HEK293 (cell line): ENCODE data around the gene FOXP1.

ENCODE experiments used
- CTCF ChIA-PET: fragments of 350-600 bp; formaldehyde crosslinking; extraction: SDS; loops from one replicate; lab custom pipeline; 2021; ENCODE audit warnings: antibody characterized with exemption; lab: Yijun Ruan, JAX
- POLR2A ChIA-PET: fragments of 300-600 bp; formaldehyde crosslinking; extraction: SDS; loops from one replicate; lab custom pipeline; 2020; ENCODE audit warnings: antibody characterized with exemption, inconsistent platforms; lab: Yijun Ruan, JAX
- H3K27ac ChIP-seq: fragments of 200-500 bp; sonication (Bioruptor generic); 2 replicates; pipeline ENCODE4 v1.5.1; 2014; ENCODE audit warnings: low read depth, low read length, control low read depth, inconsistent platforms; ENCODE audit errors: extremely low read depth
- H3K36me3 ChIP-seq, 2 experiments: fragments of 200-500 bp in 1 of 2; sonication (Bioruptor generic) in 1 of 2; 1 replicate in 1 of 2; 2 replicates in 1 of 2; pipeline ENCODE4 v1.5.1; 2014 to 2017; ENCODE audit warnings: inconsistent platforms in 2 of 2, low read length in 2 of 2; ENCODE audit not compliant: control insufficient read depth in 2 of 2, insufficient read depth in 1 of 2
- H3K4me1 ChIP-seq: fragments of 200-500 bp; sonication (Bioruptor generic); 2 replicates; pipeline ENCODE4 v1.5.1; 2014; ENCODE audit warnings: mild to moderate bottlenecking, low read length, inconsistent platforms; ENCODE audit not compliant: control insufficient read depth, insufficient read depth
- H3K4me3 ChIP-seq: 2 replicates; pipeline ENCODE4 v1.5.1; 2011; ENCODE audit warnings: low read depth, mild to moderate bottlenecking, control low read depth, low read length, moderate library complexity
- H3K9me3 ChIP-seq: fragments of 200-500 bp; sonication (Bioruptor generic); 2 replicates; pipeline ENCODE4 v1.5.1; 2014; ENCODE audit warnings: low read depth, low read length, inconsistent platforms; ENCODE audit not compliant: control insufficient read depth, insufficient read depth
- BCL11B ChIP-seq: fragments of 450-650 bp; formaldehyde crosslinking; IDR thresholded peaks from 2 replicates; pipeline ENCODE4 v1.5.1; 2016; ENCODE audit warnings: low read depth, missing biosample characterization, missing genetic modification characterization
- KLF10 ChIP-seq: fragments of 450-650 bp; IDR thresholded peaks from 2 replicates; pipeline ENCODE4 v1.5.1; 2018; ENCODE audit warnings: missing biosample characterization, mild to moderate bottlenecking, missing genetic modification characterization
- REPIN1 ChIP-seq: fragments of 450-650 bp; formaldehyde crosslinking; IDR thresholded peaks from 2 replicates; pipeline ENCODE4 v1.5.1; 2017; ENCODE audit warnings: missing biosample characterization, missing genetic modification characterization, low read depth
- TRIM28 ChIP-seq: IDR thresholded peaks from 2 replicates; pipeline ENCODE4 v1.6.1; 2011; ENCODE audit warnings: low read length, control low read depth, borderline replicate concordance
- ZNF112 ChIP-seq: fragments of 450-650 bp; formaldehyde crosslinking; IDR thresholded peaks from 2 replicates; pipeline ENCODE4 v1.5.0; 2017; ENCODE audit warnings: missing biosample characterization, missing genetic modification characterization
- ZNF121 ChIP-seq: fragments of 450-650 bp; formaldehyde crosslinking; IDR thresholded peaks from 2 replicates; pipeline ENCODE4 v1.5.1; 2016; ENCODE audit warnings: missing biosample characterization, missing genetic modification characterization
- ZNF223 ChIP-seq: fragments of 450-650 bp; formaldehyde crosslinking; IDR thresholded peaks from 2 replicates; pipeline ENCODE4 v1.5.1; 2016; ENCODE audit warnings: missing biosample characterization, missing genetic modification characterization
- ZNF311 ChIP-seq: fragments of 450-650 bp; formaldehyde crosslinking; IDR thresholded peaks from 2 replicates; pipeline ENCODE4 v1.5.1; 2017; ENCODE audit warnings: missing biosample characterization, missing genetic modification characterization, borderline replicate concordance
- ZNF335 ChIP-seq: fragments of 450-650 bp; formaldehyde crosslinking; conservative IDR thresholded peaks from 2 replicates; pipeline ENCODE4 v1.5.1; 2016; ENCODE audit warnings: missing biosample characterization, missing genetic modification characterization
- ZNF391 ChIP-seq: fragments of 450-650 bp; formaldehyde crosslinking; IDR thresholded peaks from 2 replicates; pipeline ENCODE4 v1.5.1; 2016; ENCODE audit warnings: low read depth, missing biosample characterization, missing genetic modification characterization, borderline replicate concordance
- ZNF561 ChIP-seq: fragments of 450-650 bp; IDR thresholded peaks from 2 replicates; pipeline ENCODE4 v1.5.1; 2018; ENCODE audit warnings: missing biosample characterization, missing genetic modification characterization, borderline replicate concordance
- ZNF596 ChIP-seq: fragments of 450-650 bp; IDR thresholded peaks from 2 replicates; pipeline ENCODE4 v1.5.0; 2018; ENCODE audit warnings: missing biosample characterization, mild to moderate bottlenecking, missing genetic modification characterization, moderate library complexity
- ZNF654 ChIP-seq: fragments of 450-650 bp; formaldehyde crosslinking; IDR thresholded peaks from 2 replicates; pipeline ENCODE4 v1.5.1; 2016; ENCODE audit warnings: low read depth, missing biosample characterization, missing genetic modification characterization
- ZNF768 ChIP-seq: fragments of 450-650 bp; formaldehyde crosslinking; IDR thresholded peaks from 2 replicates; pipeline ENCODE4 v1.5.1; 2018; ENCODE audit warnings: missing biosample characterization, mild to moderate bottlenecking, missing genetic modification characterization
- ZNF843 ChIP-seq: fragments of 450-650 bp; formaldehyde crosslinking; IDR thresholded peaks from 2 replicates; pipeline ENCODE4 v1.5.1; 2016; ENCODE audit warnings: missing biosample characterization, missing genetic modification characterization
- ZSCAN16 ChIP-seq: fragments of 450-650 bp; formaldehyde crosslinking; IDR thresholded peaks from 2 replicates; pipeline ENCODE4 v1.5.1; 2016; ENCODE audit warnings: missing biosample characterization, missing genetic modification characterization
- TF ChIP-seq, protein P1 (sequence below): fragments of 450-650 bp; IDR thresholded peaks from 2 replicates; pipeline ENCODE4 v1.5.1; 2018; ENCODE audit warnings: missing biosample characterization, mild to moderate bottlenecking, missing genetic modification characterization
- TF ChIP-seq, protein P2 (sequence below): fragments of 450-650 bp; formaldehyde crosslinking; IDR thresholded peaks from 2 replicates; pipeline ENCODE4 v1.5.1; 2017; ENCODE audit warnings: missing biosample characterization, missing genetic modification characterization
- TF ChIP-seq, protein P3 (sequence below): fragments of 450-650 bp; formaldehyde crosslinking; IDR thresholded peaks from 2 replicates; pipeline ENCODE4 v1.5.1; 2016; ENCODE audit warnings: missing biosample characterization, missing genetic modification characterization
- TF ChIP-seq, protein P4 (sequence below): fragments of 450-650 bp; formaldehyde crosslinking; IDR thresholded peaks from 2 replicates; pipeline ENCODE4 v1.5.1; 2016; ENCODE audit warnings: missing biosample characterization, missing genetic modification characterization
- TF ChIP-seq, protein P5 (sequence below): fragments of 450-650 bp; formaldehyde crosslinking; IDR thresholded peaks from 2 replicates; pipeline ENCODE4 v1.5.1; 2016; ENCODE audit warnings: missing biosample characterization, missing genetic modification characterization
- TF ChIP-seq, protein P6 (sequence below): fragments of 450-650 bp; formaldehyde crosslinking; IDR thresholded peaks from 2 replicates; pipeline ENCODE4 v1.5.1; 2016; ENCODE audit warnings: missing biosample characterization, missing genetic modification characterization

Gene FOXP1

DNA sequence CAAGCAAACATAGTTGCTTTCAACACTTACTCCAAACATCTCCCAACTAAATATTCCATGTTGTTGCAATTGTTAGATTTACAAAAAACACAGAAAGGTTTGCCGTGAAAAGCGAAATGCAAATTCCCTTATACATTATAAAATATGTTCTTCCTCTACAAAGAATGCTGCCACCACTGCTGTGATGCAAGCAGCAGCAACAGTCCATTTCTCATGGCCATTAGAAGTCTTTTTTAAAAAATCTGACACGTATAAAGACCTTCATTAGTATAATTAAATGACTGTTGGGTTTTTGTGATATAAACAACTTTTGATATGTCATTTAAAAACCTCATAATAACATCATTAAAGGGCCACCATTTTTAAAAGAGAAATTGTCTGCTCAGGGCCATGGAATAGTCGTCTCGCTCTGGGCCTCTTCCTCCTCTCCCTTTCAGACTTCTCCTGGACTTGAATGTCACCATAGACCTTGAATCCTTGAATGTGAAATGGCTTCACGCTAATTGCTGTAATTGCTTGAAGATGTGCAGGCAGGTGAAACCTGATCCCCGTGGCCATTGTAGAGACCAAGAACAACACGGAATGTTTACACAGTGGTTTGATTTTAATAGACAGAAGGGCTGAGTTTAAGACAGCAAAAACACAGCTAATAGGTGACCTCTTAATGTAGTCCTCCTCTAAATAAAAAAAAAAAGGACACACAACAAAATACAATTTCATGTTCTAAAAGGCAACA lies 450.4 kb downstream of the FOXP1 start:
- Histone ChIP-seq H3K9me3 (no peaks in the 10 kb centered on the region), H3K27ac (peak overlapping the region; percentile 48; the same call in 1 of the 2 replicates), H3K4me3 (no peak overlapping the region), H3K4me1 (peaks cover 32% of the 10 kb centered on the region), H3K36me3 (no peaks in the 10 kb centered on the region)
- POLR2A ChIA-PET = no interaction called here
- CTCF ChIA-PET = no interaction called here
- TF ChIP-seq, protein P1, sequence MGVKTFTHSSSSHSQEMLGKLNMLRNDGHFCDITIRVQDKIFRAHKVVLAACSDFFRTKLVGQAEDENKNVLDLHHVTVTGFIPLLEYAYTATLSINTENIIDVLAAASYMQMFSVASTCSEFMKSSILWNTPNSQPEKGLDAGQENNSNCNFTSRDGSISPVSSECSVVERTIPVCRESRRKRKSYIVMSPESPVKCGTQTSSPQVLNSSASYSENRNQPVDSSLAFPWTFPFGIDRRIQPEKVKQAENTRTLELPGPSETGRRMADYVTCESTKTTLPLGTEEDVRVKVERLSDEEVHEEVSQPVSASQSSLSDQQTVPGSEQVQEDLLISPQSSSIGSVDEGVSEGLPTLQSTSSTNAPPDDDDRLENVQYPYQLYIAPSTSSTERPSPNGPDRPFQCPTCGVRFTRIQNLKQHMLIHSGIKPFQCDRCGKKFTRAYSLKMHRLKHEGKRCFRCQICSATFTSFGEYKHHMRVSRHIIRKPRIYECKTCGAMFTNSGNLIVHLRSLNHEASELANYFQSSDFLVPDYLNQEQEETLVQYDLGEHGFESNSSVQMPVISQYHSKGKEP (tag by site-specific recombination) = peak; percentile 73; the same call in 1 of the 2 replicates
- TF ChIP-seq REPIN1 (tag by site-specific recombination) (no peak), KLF10 (tag by site-specific recombination) (peak; percentile 19; the same call in 1 of the 2 replicates), BCL11B (tag by site-specific recombination) (no peak), ZNF768 (no peak), ZNF391 (tag by site-specific recombination) (peak; percentile 48; the same call in 1 of the 2 replicates), ZSCAN16 (no peak), ZNF596 (tag by site-specific recombination) (0 out of 2 replicates have a peak, but pooled peaks have one; percentile 31), ZNF654 (no peak), ZNF311 (tag by site-specific recombination) (no peak), ZNF843 (tag by site-specific recombination) (peak; percentile 86), ZNF112 (tag by site-specific recombination) (no peak), TRIM28 (peak; percentile 65; the same call in 1 of the 2 replicates), ZNF335 (tag by site-specific recombination) (0 out of 2 replicates have a peak, but pooled peaks have one; percentile 17), ZNF121 (tag by site-specific recombination) (no peak), ZNF223 (tag by site-specific recombination) (no peak), ZNF561 (tag by site-specific recombination) (0 out of 2 replicates have a peak, but pooled peaks have one; percentile 25)
- TF ChIP-seq, protein P2, sequence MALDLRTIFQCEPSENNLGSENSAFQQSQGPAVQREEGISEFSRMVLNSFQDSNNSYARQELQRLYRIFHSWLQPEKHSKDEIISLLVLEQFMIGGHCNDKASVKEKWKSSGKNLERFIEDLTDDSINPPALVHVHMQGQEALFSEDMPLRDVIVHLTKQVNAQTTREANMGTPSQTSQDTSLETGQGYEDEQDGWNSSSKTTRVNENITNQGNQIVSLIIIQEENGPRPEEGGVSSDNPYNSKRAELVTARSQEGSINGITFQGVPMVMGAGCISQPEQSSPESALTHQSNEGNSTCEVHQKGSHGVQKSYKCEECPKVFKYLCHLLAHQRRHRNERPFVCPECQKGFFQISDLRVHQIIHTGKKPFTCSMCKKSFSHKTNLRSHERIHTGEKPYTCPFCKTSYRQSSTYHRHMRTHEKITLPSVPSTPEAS (tag by site-specific recombination) = no peak
- TF ChIP-seq, protein P3, sequence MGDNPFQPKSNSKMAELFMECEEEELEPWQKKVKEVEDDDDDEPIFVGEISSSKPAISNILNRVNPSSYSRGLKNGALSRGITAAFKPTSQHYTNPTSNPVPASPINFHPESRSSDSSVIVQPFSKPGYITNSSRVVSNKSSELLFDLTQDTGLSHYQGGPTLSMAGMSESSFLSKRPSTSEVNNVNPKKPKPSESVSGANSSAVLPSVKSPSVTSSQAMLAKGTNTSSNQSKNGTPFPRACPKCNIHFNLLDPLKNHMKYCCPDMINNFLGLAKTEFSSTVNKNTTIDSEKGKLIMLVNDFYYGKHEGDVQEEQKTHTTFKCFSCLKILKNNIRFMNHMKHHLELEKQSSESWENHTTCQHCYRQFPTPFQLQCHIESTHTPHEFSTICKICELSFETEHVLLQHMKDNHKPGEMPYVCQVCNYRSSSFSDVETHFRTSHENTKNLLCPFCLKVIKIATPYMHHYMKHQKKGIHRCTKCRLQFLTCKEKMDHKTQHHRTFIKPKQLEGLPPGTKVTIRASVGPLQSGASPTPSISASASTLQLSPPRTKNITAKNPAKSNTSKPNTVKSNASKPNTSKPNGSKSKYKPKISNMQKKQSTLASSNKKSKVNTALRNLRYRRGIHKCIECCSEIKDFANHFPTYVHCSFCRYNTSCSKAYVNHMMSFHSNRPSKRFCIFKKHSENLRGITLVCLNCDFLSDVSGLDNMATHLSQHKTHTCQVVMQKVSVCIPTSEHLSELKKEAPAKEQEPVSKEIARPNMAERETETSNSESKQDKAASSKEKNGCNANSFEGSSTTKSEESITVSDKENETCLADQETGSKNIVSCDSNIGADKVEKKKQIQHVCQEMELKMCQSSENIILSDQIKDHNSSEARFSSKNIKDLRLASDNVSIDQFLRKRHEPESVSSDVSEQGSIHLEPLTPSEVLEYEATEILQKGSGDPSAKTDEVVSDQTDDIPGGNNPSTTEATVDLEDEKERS = no peak
- TF ChIP-seq, protein P4, sequence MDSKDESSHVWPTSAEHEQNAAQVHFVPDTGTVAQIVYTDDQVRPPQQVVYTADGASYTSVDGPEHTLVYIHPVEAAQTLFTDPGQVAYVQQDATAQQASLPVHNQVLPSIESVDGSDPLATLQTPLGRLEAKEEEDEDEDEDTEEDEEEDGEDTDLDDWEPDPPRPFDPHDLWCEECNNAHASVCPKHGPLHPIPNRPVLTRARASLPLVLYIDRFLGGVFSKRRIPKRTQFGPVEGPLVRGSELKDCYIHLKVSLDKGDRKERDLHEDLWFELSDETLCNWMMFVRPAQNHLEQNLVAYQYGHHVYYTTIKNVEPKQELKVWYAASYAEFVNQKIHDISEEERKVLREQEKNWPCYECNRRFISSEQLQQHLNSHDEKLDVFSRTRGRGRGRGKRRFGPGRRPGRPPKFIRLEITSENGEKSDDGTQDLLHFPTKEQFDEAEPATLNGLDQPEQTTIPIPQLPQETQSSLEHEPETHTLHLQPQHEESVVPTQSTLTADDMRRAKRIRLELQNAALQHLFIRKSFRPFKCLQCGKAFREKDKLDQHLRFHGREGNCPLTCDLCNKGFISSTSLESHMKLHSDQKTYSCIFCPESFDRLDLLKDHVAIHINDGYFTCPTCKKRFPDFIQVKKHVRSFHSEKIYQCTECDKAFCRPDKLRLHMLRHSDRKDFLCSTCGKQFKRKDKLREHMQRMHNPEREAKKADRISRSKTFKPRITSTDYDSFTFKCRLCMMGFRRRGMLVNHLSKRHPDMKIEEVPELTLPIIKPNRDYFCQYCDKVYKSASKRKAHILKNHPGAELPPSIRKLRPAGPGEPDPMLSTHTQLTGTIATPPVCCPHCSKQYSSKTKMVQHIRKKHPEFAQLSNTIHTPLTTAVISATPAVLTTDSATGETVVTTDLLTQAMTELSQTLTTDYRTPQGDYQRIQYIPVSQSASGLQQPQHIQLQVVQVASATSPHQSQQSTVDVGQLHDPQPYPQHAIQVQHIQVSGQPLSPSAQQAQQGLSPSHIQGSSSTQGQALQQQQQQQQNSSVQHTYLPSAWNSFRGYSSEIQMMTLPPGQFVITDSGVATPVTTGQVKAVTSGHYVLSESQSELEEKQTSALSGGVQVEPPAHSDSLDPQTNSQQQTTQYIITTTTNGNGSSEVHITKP (tag by site-specific recombination) = peak; percentile 23; the same call in 1 of the 2 replicates
- TF ChIP-seq, protein P5, sequence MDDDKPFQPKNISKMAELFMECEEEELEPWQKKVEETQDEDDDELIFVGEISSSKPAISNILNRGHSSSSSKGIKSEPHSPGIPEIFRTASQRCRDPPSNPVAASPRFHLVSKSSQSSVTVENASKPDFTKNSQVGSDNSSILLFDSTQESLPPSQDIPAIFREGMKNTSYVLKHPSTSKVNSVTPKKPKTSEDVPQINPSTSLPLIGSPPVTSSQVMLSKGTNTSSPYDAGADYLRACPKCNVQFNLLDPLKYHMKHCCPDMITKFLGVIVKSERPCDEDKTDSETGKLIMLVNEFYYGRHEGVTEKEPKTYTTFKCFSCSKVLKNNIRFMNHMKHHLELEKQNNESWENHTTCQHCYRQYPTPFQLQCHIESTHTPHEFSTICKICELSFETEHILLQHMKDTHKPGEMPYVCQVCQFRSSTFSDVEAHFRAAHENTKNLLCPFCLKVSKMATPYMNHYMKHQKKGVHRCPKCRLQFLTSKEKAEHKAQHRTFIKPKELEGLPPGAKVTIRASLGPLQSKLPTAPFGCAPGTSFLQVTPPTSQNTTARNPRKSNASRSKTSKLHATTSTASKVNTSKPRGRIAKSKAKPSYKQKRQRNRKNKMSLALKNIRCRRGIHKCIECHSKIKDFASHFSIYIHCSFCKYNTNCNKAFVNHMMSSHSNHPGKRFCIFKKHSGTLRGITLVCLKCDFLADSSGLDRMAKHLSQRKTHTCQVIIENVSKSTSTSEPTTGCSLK (tag by site-specific recombination) = no peak
- TF ChIP-seq, protein P6, sequence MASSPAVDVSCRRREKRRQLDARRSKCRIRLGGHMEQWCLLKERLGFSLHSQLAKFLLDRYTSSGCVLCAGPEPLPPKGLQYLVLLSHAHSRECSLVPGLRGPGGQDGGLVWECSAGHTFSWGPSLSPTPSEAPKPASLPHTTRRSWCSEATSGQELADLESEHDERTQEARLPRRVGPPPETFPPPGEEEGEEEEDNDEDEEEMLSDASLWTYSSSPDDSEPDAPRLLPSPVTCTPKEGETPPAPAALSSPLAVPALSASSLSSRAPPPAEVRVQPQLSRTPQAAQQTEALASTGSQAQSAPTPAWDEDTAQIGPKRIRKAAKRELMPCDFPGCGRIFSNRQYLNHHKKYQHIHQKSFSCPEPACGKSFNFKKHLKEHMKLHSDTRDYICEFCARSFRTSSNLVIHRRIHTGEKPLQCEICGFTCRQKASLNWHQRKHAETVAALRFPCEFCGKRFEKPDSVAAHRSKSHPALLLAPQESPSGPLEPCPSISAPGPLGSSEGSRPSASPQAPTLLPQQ (tag by site-specific recombination) = peak; percentile 61; the same call in 1 of the 2 replicates
